Mucosa of descending colon (tissue), 3 donors: Measurements from ENCODE around the gene CENPO. TPM values are rescaled to one million over a fixed set of nuclear protein-coding genes. Genes with fewer than 3 reads are reported as not detected.

Source experiments
- ATAC-seq: fragments of 200-7000 bp; cut with Tn5 transposase; one replicate; pipeline ENCODE4 v1.9.1; 2020; ENCODE audit warnings: mild to moderate bottlenecking, moderate library complexity
- DNase-seq, 3 donors: peaks; one replicate each; pipeline ENCODE4 v3.0.0-alpha.2; 2020
- H3K36me3 ChIP-seq: fragments of 200-600 bp; one replicate; pipeline ENCODE4 v1.8.0; 2021; ENCODE audit warnings: low read depth, mild to moderate bottlenecking
- H3K4me1 ChIP-seq: fragments of 200-600 bp; one replicate; pipeline ENCODE4 v1.8.0; 2021; ENCODE audit warnings: low read depth, mild to moderate bottlenecking
- H3K4me3 ChIP-seq: fragments of 200-600 bp; one replicate; pipeline ENCODE4 v1.8.0; 2021; ENCODE audit warnings: mild to moderate bottlenecking
- H3K9me3 ChIP-seq: fragments of 200-600 bp; one replicate; pipeline ENCODE4 v1.8.0; 2021; ENCODE audit warnings: mild to moderate bottlenecking
- CTCF ChIP-seq: fragments of 200-600 bp; IDR thresholded peaks from one replicate; pipeline ENCODE4 v1.8.0; 2022; ENCODE audit warnings: antibody characterized with exemption, mild to moderate bottlenecking
- intact Hi-C, 2 donors: fragments of 100-400 bp; cut with DNase I in 1 of 2; cut with micrococcal nuclease in 1 of 2; formaldehyde crosslinking; loops; one replicate each; pipeline versions ENCODE4 v1.11.0 to v1.11.1; 2022; cut with DNase I, micrococcal nuclease
- total RNA-seq, 3 donors: library from RNA; stranded (reverse); fragmentation: NEBNext Ultra II Directional in 2 of 3; extraction: Animal tissue kit (Norgen Biotek cat#: 25700) in 2 of 3; gene quantifications; one replicate each; pipeline versions ENCODE4 v1.2.1 to v1.2.4, GENCODE V29; 2021 to 2023
- donor health status: DM: no; HTN: no; CAD: no; lungs with moderate emphysema.
- donor health status: DM: no; HTN: no; CAD: no.
- donor health status: DM: no; HTN: yes; CAD: no.

Gene CENPO
- total RNA-seq, 3 donors from 2014 or later, result 6.0 to 15.7 (median 13.4) TPM

GRCh38 chr2:24831221-24832072, 38.2 kb downstream of the CENPO start:
- Histone ChIP-seq H3K4me1 (no peaks in the 10 kb centered on the region), H3K4me3 (no peak overlapping the region), H3K36me3 (no peaks in the 10 kb centered on the region), H3K9me3 (no peaks in the 10 kb centered on the region)
- no peak for ATAC-seq
- DNase-seq, result no peak
- intact Hi-C loops, result no loop called here
- TF ChIP-seq CTCF, result no peak

- no peak for DNase-seq
- Histone ChIP-seq H3K36me3 (no peaks in the 10 kb centered on the region), H3K4me1 (no peaks in the 10 kb centered on the region), H3K9me3 (no peaks in the 10 kb centered on the region), H3K4me3 (no peak overlapping the region)
- peak; percentile 40 for ATAC-seq
- no peak for TF ChIP-seq CTCF
- intact Hi-C loops, result no loop called here
Measured at GRCh38 chr2:24832073-24832461, 38.8 kb downstream of the CENPO start.

- no peaks in the 10 kb centered on the region for H3K4me1 ChIP-seq
- no peak overlapping the region for H3K4me3 ChIP-seq
- ATAC-seq, result no peak
- no peak for DNase-seq
- TF ChIP-seq CTCF, result no peak
- intact Hi-C loops, result no loop called here
- H3K9me3 ChIP-seq, result no peaks in the 10 kb centered on the region
- H3K36me3 ChIP-seq, result no peaks in the 10 kb centered on the region
Measured at GRCh38 chr2:24832521-24832920, 39.3 kb downstream of the CENPO start.

GRCh38 chr2:24832931-24833701, 39.9 kb downstream of the CENPO start:
- intact Hi-C loops, result no loop called here
- no peak for ATAC-seq
- no peaks in the 10 kb centered on the region for H3K4me1 ChIP-seq
- no peak for DNase-seq
- H3K9me3 ChIP-seq, result no peaks in the 10 kb centered on the region
- no peak overlapping the region for H3K4me3 ChIP-seq
- no peak for TF ChIP-seq CTCF
- H3K36me3 ChIP-seq, result no peaks in the 10 kb centered on the region

GRCh38 chr2:24833821-24834732, 40.9 kb downstream of the CENPO start:
- no peak overlapping the region for H3K4me3 ChIP-seq
- no peaks in the 10 kb centered on the region for H3K9me3 ChIP-seq
- DNase-seq, result no peak
- no peak for ATAC-seq
- intact Hi-C loops, result no loop called here
- no peak for TF ChIP-seq CTCF
- H3K4me1 ChIP-seq, result no peaks in the 10 kb centered on the region
- H3K36me3 ChIP-seq, result no peaks in the 10 kb centered on the region
